NCI-H82 (cell line): ENCODE data around the gene ARID2.

Experiments used
- DNase-seq: peaks from one replicate; lab custom pipeline; 2025; lab: John Stamatoyannopoulos, UW

Gene ARID2

GRCh38 chr12:45872446-45872845 lies 142.9 kb downstream of the ARID2 start:
- DNase-seq, result no peak

GRCh38 chr12:45877069-45877468 lies 147.6 kb downstream of the ARID2 start:
- DNase-seq, result no peak

GRCh38 chr12:45878630-45879255 lies 149.2 kb downstream of the ARID2 start:
- no peak for DNase-seq

DNA sequence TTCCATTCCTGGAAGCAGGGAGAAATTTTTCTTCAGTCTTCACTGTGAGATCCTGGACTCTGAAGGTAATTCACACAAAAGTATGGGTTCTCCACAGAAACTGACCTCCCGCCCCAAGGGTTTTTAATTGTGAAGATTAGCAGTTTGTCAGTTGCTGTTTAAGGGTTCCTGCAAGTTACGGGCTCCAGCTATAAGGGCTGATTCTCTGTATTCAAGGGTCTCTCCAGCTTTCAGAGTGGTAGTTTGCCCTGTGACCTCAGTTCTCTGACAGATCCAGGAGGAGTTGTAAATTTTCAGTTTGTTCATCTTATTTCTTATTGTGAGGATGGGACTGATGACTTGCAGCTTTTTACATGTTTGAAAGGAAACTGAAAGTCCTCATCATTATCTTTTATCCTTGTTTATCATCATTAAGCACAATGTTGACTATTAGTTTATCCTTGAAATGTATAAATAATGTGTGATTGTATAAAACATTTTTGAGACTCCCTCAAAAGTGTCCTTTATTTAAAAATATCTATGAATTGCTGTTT lies 149.9 kb downstream of the ARID2 start:
- no peak for DNase-seq

DNA sequence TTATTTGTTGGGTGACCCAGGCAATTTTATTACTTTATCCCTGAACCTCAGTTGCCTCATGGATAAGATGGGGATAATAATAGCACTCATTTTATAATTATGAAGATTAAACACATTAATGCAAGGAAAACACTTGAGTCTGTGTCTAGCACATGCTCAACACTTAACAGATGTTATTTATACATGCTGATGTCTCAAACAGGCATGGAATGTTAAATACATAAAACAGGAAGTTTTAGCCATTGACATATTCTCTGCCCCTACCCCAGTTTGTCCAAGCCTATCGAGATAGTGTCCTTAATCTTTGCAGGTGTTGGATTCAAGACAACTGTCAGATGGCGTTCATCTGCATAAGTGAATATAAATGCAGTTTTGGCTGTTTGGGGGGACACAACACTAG lies 151.0 kb downstream of the ARID2 start:
- DNase-seq, result no peak

GRCh38 chr12:45883187-45883586 lies 153.7 kb downstream of the ARID2 start:
- DNase-seq, result no peak

DNA sequence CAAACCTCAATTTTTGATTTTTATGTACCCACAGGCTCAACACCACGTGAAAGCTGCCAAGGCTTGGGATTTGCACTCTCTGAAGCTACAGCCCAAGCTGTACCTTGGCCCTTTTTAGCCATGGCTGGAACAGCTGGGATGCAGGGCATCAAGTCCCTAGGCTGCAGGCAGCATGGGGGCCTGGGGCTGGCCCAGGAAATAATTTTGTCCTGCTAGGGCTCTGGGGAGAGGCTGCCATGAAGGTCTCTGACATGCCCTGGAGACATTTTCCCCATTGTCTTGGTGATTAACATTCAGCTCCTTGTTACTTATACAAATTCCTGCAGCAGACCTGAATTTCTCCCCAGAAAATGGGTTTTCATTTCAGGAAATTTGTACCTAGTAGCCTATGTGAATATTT lies 157.2 kb downstream of the ARID2 start:
- no peak for DNase-seq

DNA sequence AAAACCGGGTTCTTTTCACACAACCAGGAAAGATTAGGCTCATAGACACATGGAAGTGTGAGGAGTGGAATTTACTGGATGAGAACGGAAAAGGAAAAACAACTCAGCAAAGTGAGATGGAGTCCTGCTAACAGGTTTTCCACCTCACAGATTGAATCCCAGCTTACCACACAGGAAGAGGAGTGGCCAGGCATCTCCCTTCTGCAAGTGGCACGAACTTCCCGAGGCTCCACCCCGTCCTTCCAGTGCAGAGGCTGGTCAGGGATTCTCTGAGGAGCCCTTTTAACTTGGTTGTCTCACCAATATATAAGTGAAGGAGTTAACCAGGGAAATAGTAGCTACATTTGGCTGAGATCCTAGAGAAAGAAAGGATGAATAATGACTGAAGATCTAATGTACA lies 158.0 kb downstream of the ARID2 start:
- DNase-seq, result no peak

DNA sequence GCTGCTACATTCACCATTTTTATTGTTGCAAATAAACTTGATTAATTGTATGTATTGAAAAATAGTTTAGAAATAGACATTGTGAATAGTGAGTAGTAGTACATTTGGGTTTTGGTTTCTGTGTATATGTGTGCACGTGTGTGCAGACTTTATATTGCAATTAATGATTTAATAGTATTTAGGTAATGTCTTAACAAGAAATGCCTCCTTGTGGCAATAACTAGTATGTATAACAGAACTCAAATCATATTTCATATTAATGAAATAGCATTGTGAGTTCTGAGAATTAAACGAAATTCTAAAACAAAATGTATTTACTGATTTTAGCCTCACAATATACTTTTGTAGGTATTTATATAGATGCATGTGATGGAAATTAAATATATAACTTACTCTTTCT lies 160.8 kb downstream of the ARID2 start:
- DNase-seq, result no peak

GRCh38 chr12:45893240-45893639 lies 163.7 kb downstream of the ARID2 start:
- peak; percentile 53 for DNase-seq

- no peak for DNase-seq
Measured at GRCh38 chr12:45895961-45896360, 166.5 kb downstream of the ARID2 start.

- no peak for DNase-seq
Measured at GRCh38 chr12:45898094-45898493, 168.6 kb downstream of the ARID2 start.

GRCh38 chr12:45907955-45908354 lies 178.4 kb downstream of the ARID2 start:
- no peak for DNase-seq

GRCh38 chr12:45909041-45909713 lies 179.7 kb downstream of the ARID2 start:
- peak; percentile 79 for DNase-seq

GRCh38 chr12:45912774-45913173 lies 183.3 kb downstream of the ARID2 start:
- peak; percentile 79 for DNase-seq

GRCh38 chr12:45913631-45914030 lies 184.1 kb downstream of the ARID2 start:
- DNase-seq, result peak; percentile 35

GRCh38 chr12:45914090-45914489 lies 184.6 kb downstream of the ARID2 start:
- peak; percentile 54 for DNase-seq

GRCh38 chr12:45915405-45915804 lies 185.9 kb downstream of the ARID2 start:
- peak; percentile 22 for DNase-seq

GRCh38 chr12:45918818-45919217 lies 189.3 kb downstream of the ARID2 start:
- no peak for DNase-seq

DNA sequence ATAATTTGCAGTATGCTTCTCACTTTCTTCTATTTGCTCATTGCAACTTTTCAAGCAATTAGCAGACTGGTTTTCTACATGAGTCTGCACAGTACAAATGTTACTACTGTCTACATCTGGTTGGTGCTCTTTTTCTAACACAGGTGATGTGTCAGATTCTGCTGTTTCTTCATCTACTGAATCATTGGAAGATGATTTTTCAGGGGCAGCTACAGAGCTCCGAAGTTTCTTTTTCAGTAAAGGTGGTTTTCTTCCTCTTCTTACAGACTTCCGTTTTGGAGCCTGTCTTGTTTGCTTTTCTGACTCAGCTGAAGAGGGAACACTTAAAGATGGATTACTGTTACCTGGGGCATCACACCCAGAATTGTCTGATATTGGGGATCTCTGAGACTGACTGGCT lies 198.8 kb downstream of the ARID2 start:
- no peak for DNase-seq

DNA sequence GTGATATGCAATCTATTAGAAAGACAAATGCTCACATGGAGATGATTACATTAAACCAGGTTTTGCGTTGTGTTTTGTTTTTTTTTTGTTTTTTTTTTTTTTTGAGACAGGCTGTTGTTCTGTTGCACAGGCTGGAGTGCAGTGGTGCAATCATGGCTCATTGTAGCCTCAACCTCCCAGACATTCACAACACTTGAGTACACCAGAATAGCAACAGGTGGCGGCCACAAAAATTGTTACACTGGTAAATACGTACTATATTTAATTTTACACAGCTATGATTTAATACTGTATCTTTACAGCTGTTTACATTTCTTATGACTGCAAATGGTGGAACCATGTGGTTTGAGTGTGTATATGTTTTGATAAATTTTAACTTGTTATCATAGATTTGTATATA lies 200.9 kb downstream of the ARID2 start:
- DNase-seq, result no peak

GRCh38 chr12:45933504-45933903 lies 204.0 kb downstream of the ARID2 start:
- DNase-seq, result no peak

DNA sequence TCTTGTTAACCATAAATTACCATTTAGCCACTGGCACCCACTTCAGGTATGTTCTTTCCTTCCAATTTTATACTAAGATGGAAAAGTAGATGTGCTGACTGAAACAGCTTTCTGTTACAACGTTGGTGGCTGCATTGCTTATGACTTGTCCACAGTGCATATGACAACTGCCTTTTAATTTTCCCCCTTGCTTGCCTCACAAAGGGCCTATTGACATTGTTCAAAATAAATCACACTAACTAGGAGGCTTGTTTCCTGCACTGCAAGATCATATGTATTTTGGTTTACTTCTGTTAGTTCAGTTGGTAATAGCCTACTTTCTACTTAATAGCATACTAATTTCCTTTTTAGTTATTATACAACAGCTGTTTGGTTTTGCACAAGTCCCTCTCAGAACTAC lies 205.4 kb downstream of the ARID2 start:
- DNase-seq, result no peak

- peak; percentile 37 for DNase-seq
Measured at GRCh38 chr12:45938566-45938965, 209.1 kb downstream of the ARID2 start.
